Left hindlimb (tissue), 1 donor: Measurements from ENCODE around the gene LIN37.
"Not testable (repeated sequence)": the region's sequence is repeated elsewhere in the genome, so short reads cannot be mapped to it uniquely, and the experiment has no call there.

Source experiments
- DNase-seq: peaks from one replicate; pipeline ENCODE4 v3.0.0-alpha.2; 2018

Gene LIN37

GRCh38 chr19:35791814-35792279 is 43.5 kb downstream of the LIN37 start:
- no peak for DNase-seq

GRCh38 chr19:35792312-35792711 is 43.9 kb downstream of the LIN37 start:
- no peak for DNase-seq

GRCh38 chr19:35792888-35793287 is 44.5 kb downstream of the LIN37 start:
- no peak for DNase-seq

GRCh38 chr19:35793381-35794165 is 45.2 kb downstream of the LIN37 start:
- no peak for DNase-seq

GRCh38 chr19:35795564-35795963 is 47.2 kb downstream of the LIN37 start:
- DNase-seq: not testable (repeated sequence)

- DNase-seq: no peak
Measured at GRCh38 chr19:35796645-35797542, 48.5 kb downstream of the LIN37 start.

GRCh38 chr19:35797663-35798062 is 49.3 kb downstream of the LIN37 start:
- no peak for DNase-seq

- no peak for DNase-seq
Measured at GRCh38 chr19:35801828-35802227, 53.5 kb downstream of the LIN37 start.
